ENCODE results near the gene MITF.

The MITF gene

GRCh38 chr3:69772152-69772867 lies 33.0 kb downstream of the MITF start:
- Histone ChIP-seq H3K4me3 (ENCODE audit: low read depth, low read length) (no peak overlapping the region), H3K36me3 (ENCODE audit: control insufficient read depth, insufficient read depth, low read length) (no peaks in the 10 kb centered on the region), H3K9me3 (ENCODE audit: control insufficient read depth, insufficient read depth, low read length) (no peaks in the 10 kb centered on the region), H3K27ac (ENCODE audit: low read depth, low read length) (no peak overlapping the region), H3K9ac (ENCODE audit: low read depth, low read length) (no peak overlapping the region), H3K27me3 (ENCODE audit: control insufficient read depth, insufficient read depth, low read length) (no peaks in the 10 kb centered on the region), H3K4me1 (ENCODE audit: control insufficient read depth, insufficient read depth, low read length) (peaks cover 12% of the 10 kb centered on the region)

DNA sequence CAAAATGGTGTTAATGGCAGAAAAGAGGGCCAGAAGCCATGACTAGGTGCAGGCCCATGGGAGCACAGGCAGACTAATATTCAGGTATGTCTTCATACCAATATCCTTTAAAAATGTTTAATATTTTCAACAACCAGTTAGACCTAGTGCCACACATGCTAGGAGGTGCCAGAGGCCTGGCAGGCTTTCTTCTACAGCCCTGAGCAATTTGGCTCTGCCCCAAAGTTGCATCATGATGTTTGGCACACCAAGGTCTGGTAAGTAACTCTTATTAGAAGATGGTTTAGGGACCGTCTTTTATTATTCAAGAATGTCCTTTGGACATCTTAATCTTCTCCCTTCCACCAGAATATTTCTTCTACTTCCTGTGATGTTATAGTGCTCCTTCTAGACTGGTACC lies 34.8 kb downstream of the MITF start:
- H3K27me3 ChIP-seq (ENCODE audit: control insufficient read depth, insufficient read depth, low read length): no peaks in the 10 kb centered on the region
- no peaks in the 10 kb centered on the region for H3K36me3 ChIP-seq (ENCODE audit: control insufficient read depth, insufficient read depth, low read length)
- no peaks in the 10 kb centered on the region for H3K9me3 ChIP-seq (ENCODE audit: control insufficient read depth, insufficient read depth, low read length)
- H3K4me1 ChIP-seq (ENCODE audit: control insufficient read depth, insufficient read depth, low read length): peaks cover 12% of the 10 kb centered on the region
- H3K4me3 ChIP-seq (ENCODE audit: low read depth, low read length): no peak overlapping the region
- H3K27ac ChIP-seq (ENCODE audit: low read depth, low read length): no peak overlapping the region
- no peak overlapping the region for H3K9ac ChIP-seq (ENCODE audit: low read depth, low read length)

DNA sequence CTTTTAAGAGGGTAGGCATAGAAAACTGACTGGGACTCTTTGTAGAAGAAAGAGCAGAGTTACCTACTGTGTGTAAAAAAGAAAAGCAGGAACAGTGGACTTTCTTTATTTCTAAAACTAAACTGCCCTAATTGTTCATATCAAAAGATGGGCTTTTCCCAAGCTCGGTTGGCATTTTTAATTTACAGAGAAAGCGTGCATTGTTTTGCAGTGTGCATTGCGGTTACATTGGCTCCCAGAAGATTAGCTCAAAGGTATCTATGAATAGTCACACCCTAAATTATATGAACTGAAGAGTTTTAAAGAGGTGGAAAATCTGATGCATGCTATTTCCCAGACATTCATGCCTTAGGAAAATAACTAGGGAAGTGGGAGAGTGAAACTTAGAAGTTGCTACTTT lies 36.5 kb downstream of the MITF start:
- no peak overlapping the region for H3K27ac ChIP-seq (ENCODE audit: low read depth, low read length)
- H3K27me3 ChIP-seq (ENCODE audit: control insufficient read depth, insufficient read depth, low read length): no peaks in the 10 kb centered on the region
- H3K4me1 ChIP-seq (ENCODE audit: control insufficient read depth, insufficient read depth, low read length): peaks cover 7% of the 10 kb centered on the region
- H3K9me3 ChIP-seq (ENCODE audit: control insufficient read depth, insufficient read depth, low read length): no peaks in the 10 kb centered on the region
- no peak overlapping the region for H3K4me3 ChIP-seq (ENCODE audit: low read depth, low read length)
- H3K36me3 ChIP-seq (ENCODE audit: control insufficient read depth, insufficient read depth, low read length): no peaks in the 10 kb centered on the region
- no peak overlapping the region for H3K9ac ChIP-seq (ENCODE audit: low read depth, low read length)

DNA sequence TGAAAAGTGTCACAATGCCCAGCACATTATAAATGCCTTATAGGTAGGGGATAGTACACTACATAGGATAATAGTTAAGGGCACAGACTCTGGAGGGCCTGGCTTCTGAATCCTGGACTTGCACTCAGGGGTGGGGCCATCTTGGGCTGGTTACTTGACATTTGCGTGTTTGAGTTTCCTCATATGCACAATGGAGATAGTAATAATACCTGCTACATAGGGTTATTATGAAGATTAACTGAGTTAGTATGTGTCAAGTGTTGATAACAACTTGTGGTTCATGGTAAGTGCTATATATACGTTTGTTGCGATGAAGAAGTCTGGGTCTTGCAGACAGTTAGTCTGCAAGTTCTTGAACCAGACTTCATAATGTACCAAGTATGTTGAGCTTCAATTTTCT lies 37.0 kb downstream of the MITF start:
- no peaks in the 10 kb centered on the region for H3K9me3 ChIP-seq (ENCODE audit: control insufficient read depth, insufficient read depth, low read length)
- H3K27ac ChIP-seq (ENCODE audit: low read depth, low read length): no peak overlapping the region
- H3K9ac ChIP-seq (ENCODE audit: low read depth, low read length): no peak overlapping the region

DNA sequence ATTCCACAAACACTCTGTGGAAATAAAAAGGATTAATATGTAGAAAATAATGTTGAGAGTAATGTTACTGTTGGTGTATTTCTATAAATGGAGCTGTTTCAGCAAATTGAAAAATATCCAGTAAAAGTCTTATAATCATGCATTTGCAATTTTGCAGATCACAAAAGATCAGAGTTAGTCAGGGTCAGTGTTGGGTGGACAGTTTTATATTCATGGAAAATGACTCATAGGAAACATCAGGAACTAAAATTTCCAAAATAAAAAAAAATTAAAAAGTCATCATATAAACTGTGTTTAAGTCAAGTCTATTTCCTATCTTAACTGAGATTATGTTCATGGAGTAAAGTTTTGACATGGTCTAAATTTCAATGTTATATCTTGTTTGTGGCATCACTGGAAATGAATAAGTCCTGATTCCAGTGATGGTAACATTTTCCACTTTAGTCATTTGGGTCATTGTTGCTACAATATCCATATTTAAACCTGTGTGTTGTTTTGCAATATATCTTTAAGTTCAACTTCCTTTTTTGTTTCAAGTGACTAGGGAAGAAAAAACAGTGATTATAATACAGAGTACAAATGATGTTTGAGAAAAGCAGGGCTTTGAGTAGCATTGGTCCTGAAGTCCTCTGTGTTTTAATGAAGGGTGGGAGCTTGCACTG lies 37.8 kb downstream of the MITF start:
- no peak overlapping the region for H3K4me3 ChIP-seq (ENCODE audit: low read depth, low read length)
- H3K4me1 ChIP-seq (ENCODE audit: control insufficient read depth, insufficient read depth, low read length): no peaks in the 10 kb centered on the region
- no peaks in the 10 kb centered on the region for H3K27me3 ChIP-seq (ENCODE audit: control insufficient read depth, insufficient read depth, low read length)
- H3K9me3 ChIP-seq (ENCODE audit: control insufficient read depth, insufficient read depth, low read length): no peaks in the 10 kb centered on the region
- no peaks in the 10 kb centered on the region for H3K36me3 ChIP-seq (ENCODE audit: control insufficient read depth, insufficient read depth, low read length)
- no peak overlapping the region for H3K27ac ChIP-seq (ENCODE audit: low read depth, low read length)
- H3K9ac ChIP-seq (ENCODE audit: low read depth, low read length): no peak overlapping the region

More for the DNA sequence above, 37.0 kb downstream of the MITF start:
- no peaks in the 10 kb centered on the region for H3K36me3 ChIP-seq (ENCODE audit: control insufficient read depth, insufficient read depth, low read length)
- H3K4me3 ChIP-seq (ENCODE audit: low read depth, low read length): no peak overlapping the region
- H3K4me1 ChIP-seq (ENCODE audit: control insufficient read depth, insufficient read depth, low read length): peaks cover 1% of the 10 kb centered on the region; the same call in 1 of the 2 replicates
- no peaks in the 10 kb centered on the region for H3K27me3 ChIP-seq (ENCODE audit: control insufficient read depth, insufficient read depth, low read length)

GRCh38 chr3:69777582-69777967 lies 38.3 kb downstream of the MITF start:
- no peaks in the 10 kb centered on the region for H3K4me1 ChIP-seq (ENCODE audit: control insufficient read depth, insufficient read depth, low read length)
- no peaks in the 10 kb centered on the region for H3K36me3 ChIP-seq (ENCODE audit: control insufficient read depth, insufficient read depth, low read length)
- no peak overlapping the region for H3K9ac ChIP-seq (ENCODE audit: low read depth, low read length)
- H3K9me3 ChIP-seq (ENCODE audit: control insufficient read depth, insufficient read depth, low read length): no peaks in the 10 kb centered on the region
- no peak overlapping the region for H3K27ac ChIP-seq (ENCODE audit: low read depth, low read length)
- no peaks in the 10 kb centered on the region for H3K27me3 ChIP-seq (ENCODE audit: control insufficient read depth, insufficient read depth, low read length)
- no peak overlapping the region for H3K4me3 ChIP-seq (ENCODE audit: low read depth, low read length)

- Histone ChIP-seq H3K36me3 (ENCODE audit: control insufficient read depth, insufficient read depth, low read length) (no peaks in the 10 kb centered on the region), H3K9ac (ENCODE audit: low read depth, low read length) (no peak overlapping the region), H3K9me3 (ENCODE audit: control insufficient read depth, insufficient read depth, low read length) (no peaks in the 10 kb centered on the region), H3K27me3 (ENCODE audit: control insufficient read depth, insufficient read depth, low read length) (no peaks in the 10 kb centered on the region), H3K27ac (ENCODE audit: low read depth, low read length) (no peak overlapping the region), H3K4me1 (ENCODE audit: control insufficient read depth, insufficient read depth, low read length) (peaks cover 8% of the 10 kb centered on the region; the same call in 1 of the 2 replicates), H3K4me3 (ENCODE audit: low read depth, low read length) (no peak overlapping the region)
Measured at GRCh38 chr3:69781593-69781992, 42.3 kb downstream of the MITF start.

GRCh38 chr3:69784954-69785514 lies 45.8 kb downstream of the MITF start:
- peaks cover 16% of the 10 kb centered on the region; the same call in 1 of the 2 replicates for H3K4me1 ChIP-seq (ENCODE audit: control insufficient read depth, insufficient read depth, low read length)
- no peak overlapping the region for H3K9ac ChIP-seq (ENCODE audit: low read depth, low read length)
- H3K27ac ChIP-seq (ENCODE audit: low read depth, low read length): no peak overlapping the region
- no peaks in the 10 kb centered on the region for H3K27me3 ChIP-seq (ENCODE audit: control insufficient read depth, insufficient read depth, low read length)
- no peaks in the 10 kb centered on the region for H3K9me3 ChIP-seq (ENCODE audit: control insufficient read depth, insufficient read depth, low read length)
- no peaks in the 10 kb centered on the region for H3K36me3 ChIP-seq (ENCODE audit: control insufficient read depth, insufficient read depth, low read length)
- no peak overlapping the region for H3K4me3 ChIP-seq (ENCODE audit: low read depth, low read length)

DNA sequence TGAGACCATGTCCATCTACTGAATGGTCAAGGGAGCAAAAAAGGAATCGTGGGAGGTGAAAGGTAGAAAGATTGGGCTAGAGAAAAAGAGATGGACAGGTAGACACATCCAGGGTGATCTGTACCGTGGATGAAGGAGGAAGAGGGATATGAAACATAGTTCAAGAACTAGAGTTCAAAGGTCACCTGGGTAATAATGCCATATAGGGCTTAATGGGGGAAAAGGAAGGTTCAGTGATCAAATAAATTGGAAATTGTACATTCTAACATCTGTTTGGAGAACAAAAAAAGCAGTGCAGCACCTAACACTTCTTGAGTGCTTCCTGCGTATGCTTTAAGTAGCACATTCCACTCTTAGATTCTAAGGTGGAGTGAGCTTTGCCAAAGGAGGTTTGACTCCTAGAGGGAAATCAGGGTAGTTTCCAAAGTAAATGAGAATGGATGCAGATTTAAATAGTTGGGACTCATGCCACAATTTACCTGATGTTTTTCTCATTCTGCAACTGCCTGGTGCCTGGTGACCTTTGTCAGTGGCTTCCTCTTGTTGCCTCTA lies 46.6 kb downstream of the MITF start:
- Histone ChIP-seq H3K27me3 (ENCODE audit: control insufficient read depth, insufficient read depth, low read length) (no peaks in the 10 kb centered on the region), H3K9ac (ENCODE audit: low read depth, low read length) (no peak overlapping the region), H3K27ac (ENCODE audit: low read depth, low read length) (no peak overlapping the region), H3K36me3 (ENCODE audit: control insufficient read depth, insufficient read depth, low read length) (no peaks in the 10 kb centered on the region), H3K4me1 (ENCODE audit: control insufficient read depth, insufficient read depth, low read length) (peaks cover 18% of the 10 kb centered on the region; the same call in 1 of the 2 replicates), H3K9me3 (ENCODE audit: control insufficient read depth, insufficient read depth, low read length) (no peaks in the 10 kb centered on the region), H3K4me3 (ENCODE audit: low read depth, low read length) (no peak overlapping the region)

DNA sequence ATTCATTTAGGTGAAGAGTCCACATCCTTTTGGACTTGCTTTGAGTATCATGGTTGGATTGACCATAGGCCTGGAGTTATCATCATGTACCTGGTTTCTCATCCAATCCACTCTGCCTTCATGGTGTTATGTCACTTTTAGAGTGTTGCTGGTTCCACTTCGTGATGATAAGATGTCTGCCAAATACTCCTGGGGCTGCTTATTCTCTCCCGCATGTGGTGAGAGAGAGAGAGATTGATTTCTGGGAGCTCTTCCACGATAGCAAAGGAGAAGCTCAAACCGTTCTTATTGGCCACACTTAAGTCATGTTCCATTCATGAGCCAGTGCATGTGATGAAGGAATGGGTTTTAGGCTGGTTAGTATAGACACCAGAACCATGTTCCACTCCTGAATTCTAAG lies 47.6 kb downstream of the MITF start:
- Histone ChIP-seq H3K4me1 (ENCODE audit: control insufficient read depth, insufficient read depth, low read length) (peaks cover 26% of the 10 kb centered on the region; the same call in 1 of the 2 replicates), H3K36me3 (ENCODE audit: control insufficient read depth, insufficient read depth, low read length) (no peaks in the 10 kb centered on the region)

More for the DNA sequence above, 47.6 kb downstream of the MITF start:
- Histone ChIP-seq H3K27ac (ENCODE audit: low read depth, low read length) (no peak overlapping the region), H3K27me3 (ENCODE audit: control insufficient read depth, insufficient read depth, low read length) (no peaks in the 10 kb centered on the region), H3K4me3 (ENCODE audit: low read depth, low read length) (no peak overlapping the region), H3K9ac (ENCODE audit: low read depth, low read length) (no peak overlapping the region), H3K9me3 (ENCODE audit: control insufficient read depth, insufficient read depth, low read length) (no peaks in the 10 kb centered on the region)

Data from HUES48 (cell line).